ENCODE results near the gene TMEM87A.

Gene TMEM87A

DNA sequence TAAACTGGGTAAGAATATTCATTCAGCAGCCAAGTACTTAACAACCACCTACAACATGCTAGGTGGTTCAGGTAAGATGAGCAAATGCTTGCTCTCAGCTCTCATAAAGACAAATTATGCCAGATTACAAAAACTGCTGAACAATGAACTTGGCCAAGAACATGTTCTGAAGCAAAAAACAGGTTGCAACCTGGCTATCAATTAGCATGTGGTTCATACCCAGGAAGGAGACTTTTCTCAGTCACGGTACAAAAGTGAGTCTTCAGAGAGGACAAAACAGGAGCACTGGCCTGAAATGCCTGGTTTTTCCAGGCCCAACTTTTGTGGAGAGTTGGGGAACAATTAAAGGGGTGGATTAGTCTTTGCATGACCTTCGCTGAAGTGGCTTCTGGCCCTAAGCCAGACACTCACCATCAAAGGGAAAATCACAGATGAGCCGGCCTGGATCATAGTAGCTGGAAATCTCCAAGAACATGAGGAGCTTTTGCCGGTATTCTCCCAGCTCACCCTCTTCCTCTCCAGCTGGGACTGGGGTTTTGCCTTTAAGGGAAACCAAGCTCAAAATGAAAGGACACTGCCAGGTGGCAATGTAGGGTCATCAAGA lies 109.2 kb downstream of the TMEM87A start:
- in situ Hi-C loops (cut with HindIII; ENCODE audit: low sequenced_read_pairs) = no loop called here
- H3K4me3 ChIP-seq (ENCODE audit: low read depth, low read length) = no peak overlapping the region
- DNase-seq (ENCODE audit: low read depth, low spot score) = no peak
- TF ChIP-seq, protein P1, sequence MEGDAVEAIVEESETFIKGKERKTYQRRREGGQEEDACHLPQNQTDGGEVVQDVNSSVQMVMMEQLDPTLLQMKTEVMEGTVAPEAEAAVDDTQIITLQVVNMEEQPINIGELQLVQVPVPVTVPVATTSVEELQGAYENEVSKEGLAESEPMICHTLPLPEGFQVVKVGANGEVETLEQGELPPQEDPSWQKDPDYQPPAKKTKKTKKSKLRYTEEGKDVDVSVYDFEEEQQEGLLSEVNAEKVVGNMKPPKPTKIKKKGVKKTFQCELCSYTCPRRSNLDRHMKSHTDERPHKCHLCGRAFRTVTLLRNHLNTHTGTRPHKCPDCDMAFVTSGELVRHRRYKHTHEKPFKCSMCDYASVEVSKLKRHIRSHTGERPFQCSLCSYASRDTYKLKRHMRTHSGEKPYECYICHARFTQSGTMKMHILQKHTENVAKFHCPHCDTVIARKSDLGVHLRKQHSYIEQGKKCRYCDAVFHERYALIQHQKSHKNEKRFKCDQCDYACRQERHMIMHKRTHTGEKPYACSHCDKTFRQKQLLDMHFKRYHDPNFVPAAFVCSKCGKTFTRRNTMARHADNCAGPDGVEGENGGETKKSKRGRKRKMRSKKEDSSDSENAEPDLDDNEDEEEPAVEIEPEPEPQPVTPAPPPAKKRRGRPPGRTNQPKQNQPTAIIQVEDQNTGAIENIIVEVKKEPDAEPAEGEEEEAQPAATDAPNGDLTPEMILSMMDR (IDR thresholded peaks at IDR 0.05; ENCODE audit: low read depth, low read length) = no peak

DNA sequence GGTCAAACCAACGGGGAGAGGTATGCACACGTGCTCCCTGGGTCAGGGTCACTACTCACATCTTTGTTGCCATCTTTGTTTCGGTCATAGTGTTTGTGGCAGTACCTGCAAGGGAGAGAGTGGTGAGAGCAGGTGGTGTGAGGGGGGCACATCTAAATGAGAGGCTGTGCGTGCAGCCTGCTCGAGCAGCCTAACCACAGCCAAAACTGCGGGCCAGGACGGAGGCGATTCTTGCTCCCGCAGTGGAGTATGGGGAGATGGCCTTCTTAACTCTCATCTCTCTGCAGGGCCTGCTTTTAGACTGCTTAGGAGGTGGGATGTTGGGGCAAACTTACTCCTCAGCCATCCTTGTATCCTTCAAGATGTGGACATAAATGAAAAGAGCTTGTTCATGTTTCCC lies 109.9 kb downstream of the TMEM87A start:
- no peak overlapping the region for H3K4me3 ChIP-seq (ENCODE audit: low read depth, low read length)
- in situ Hi-C loops (cut with HindIII; ENCODE audit: low sequenced_read_pairs) = no loop called here
- no peak for DNase-seq (ENCODE audit: low read depth, low spot score)
- TF ChIP-seq, protein P1 (IDR thresholded peaks at IDR 0.05; ENCODE audit: low read depth, low read length) = no peak
